ENCODE data around the gene REM2. TPM values are rescaled to one million over a fixed set of nuclear protein-coding genes. Genes with fewer than 3 reads are reported as not detected.
A peak's percentile ranks its signal among the peaks of the same experiment; 100 is the strongest.

REM2 gene
- 1 to 10 TPM in 1 of 4 donors, under 1 TPM in 3; 0.45 to 1.1 (median 0.85) TPM for polyA plus RNA-seq
- long read RNA-seq, donor 1, result 0 reads
- long read RNA-seq, donor 2, result 0 reads
- long read RNA-seq, donor 3, result 0 reads
- long read RNA-seq, donor 4, result 0 reads
- long read RNA-seq, donor 5, result 0 reads
- long read RNA-seq, donor 6, result 0 reads
- long read RNA-seq, donor 7, result 0 reads
- long read RNA-seq, donor 8, result 0 reads
- long read RNA-seq, donor 9, result 0 reads
- long read RNA-seq, donor 10, result 0 reads

- Histone ChIP-seq H3K4me1 (ENCODE audit: control insufficient read depth in 3 of 3, insufficient read depth in 2 of 3, low read depth in 1 of 3, low read length in 2 of 3) (peaks cover 4 to 41% (median 6%) of the 10 kb centered on the region in 3 donors), H3K36me3 (ENCODE audit: control insufficient read depth in 3 of 3, insufficient read depth in 2 of 3, low read depth in 1 of 3, low read length in 3 of 3) (peaks cover under 1 to 12% (median 2%) of the 10 kb centered on the region in 3 donors), H3K27ac (ENCODE audit: low read depth in 1 of 3, low read length in 2 of 3) (no peak within 1 kb of the TSS), H3K4me3 (ENCODE audit: low read depth in 1 of 3, low read length in 3 of 3) (no peak within 1 kb of the TSS), H3K27me3 (ENCODE audit: control insufficient read depth in 3 of 3, insufficient read depth in 3 of 3, low read length in 3 of 3) (no peaks in the 10 kb centered on the region), H3K9me3 (ENCODE audit: control insufficient read depth in 2 of 2, insufficient read depth in 1 of 2, low read depth in 1 of 2, low read length in 1 of 2) (no peaks in the 10 kb centered on the region)
- DNase-seq (peak in 1 of 2 donors; percentile 47), FAIRE-seq (no peak)
- WGBS, 3 donors, result 18 to 43% (median 23%) methylated on average over 14 to 15 of the region's 15 CpGs
These were observed at the start of gene REM2 for GRCh38 chr14:22883173-22883976. TSS of gene REM2 (plus strand) at chr14:22883222. CDS start at chr14:22883288, 66 bp downstream.

DNA sequence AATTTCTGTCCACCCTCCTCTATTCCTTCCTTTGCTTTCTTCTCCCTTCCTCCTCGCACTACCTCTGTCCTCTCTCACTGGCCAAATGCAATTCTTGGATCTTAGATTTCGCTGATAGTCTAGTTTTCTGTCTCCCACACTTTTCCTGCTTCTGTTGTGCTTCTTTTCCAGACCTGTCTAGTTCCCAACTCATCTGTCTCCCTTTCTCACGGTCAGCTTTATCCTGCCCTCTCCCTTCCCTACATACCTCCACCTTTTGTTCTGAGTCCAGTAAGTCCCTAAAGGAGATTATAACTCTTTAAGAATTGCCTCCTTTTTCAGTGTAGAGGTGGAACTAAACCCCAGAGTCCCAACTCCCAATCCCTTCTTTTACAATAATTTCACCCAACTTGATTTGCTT is 47.5 kb upstream of the REM2 start:
- no peak for FAIRE-seq
- no peak overlapping the region for H3K4me3 ChIP-seq (ENCODE audit: low read depth in 1 of 3, low read length in 3 of 3)

DNA sequence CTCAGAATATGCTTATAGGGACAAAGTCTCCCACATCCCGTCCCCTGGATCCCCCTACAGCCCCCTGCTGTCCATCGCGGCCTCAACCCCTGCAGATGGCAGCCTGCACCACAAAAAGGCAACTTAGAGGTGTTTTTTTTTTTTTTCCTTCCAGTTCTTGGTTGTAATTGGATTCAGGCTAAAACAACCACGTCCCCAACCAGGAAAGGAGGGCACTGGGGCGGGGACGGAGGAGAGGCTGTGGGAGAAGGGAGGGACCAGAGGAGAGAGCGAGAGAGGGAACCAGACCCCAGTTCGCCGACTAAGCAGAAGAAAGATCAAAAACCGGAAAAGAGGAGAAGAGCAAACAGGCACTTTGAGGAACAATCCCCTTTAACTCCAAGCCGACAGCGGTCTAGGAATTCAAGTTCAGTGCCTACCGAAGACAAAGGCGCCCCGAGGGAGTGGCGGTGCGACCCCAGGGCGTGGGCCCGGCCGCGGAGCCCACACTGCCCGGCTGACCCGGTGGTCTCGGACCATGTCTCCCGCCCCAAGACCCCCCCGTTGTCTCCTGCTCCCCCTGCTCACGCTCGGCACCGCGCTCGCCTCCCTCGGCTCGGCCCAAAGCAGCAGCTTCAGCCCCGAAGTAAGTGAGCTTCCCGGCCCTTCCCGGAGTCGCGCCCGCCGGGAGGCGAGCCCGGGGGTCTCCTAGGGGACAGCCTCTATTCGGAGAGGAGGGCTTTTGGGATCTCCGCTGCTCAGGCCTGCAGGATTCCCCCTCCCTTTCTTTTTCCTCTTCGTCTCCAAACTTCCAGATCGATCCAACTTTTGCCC is 46.5 kb upstream of the REM2 start, which contains the start of gene MMP14:
MMP14 (plus strand) TSS at position 285 of the 813 bp plus-strand sequence; CDS start at position 518, 233 bp downstream.
- Histone ChIP-seq H3K36me3 (ENCODE audit: control insufficient read depth in 3 of 3, insufficient read depth in 2 of 3, low read depth in 1 of 3, low read length in 3 of 3) (peaks cover 0 to 59% (median 6%) of the 10 kb centered on the region in 3 donors), H3K27me3 (ENCODE audit: control insufficient read depth in 3 of 3, insufficient read depth in 3 of 3, low read length in 3 of 3) (no peaks in the 10 kb centered on the region), H3K27ac (ENCODE audit: low read depth in 1 of 3, low read length in 2 of 3) (peak within 1 kb of the TSS; percentile 87 to 96 (median 95)), H3K4me3 (ENCODE audit: low read depth in 1 of 3, low read length in 3 of 3) (peak within 1 kb of the TSS; percentile 61 to 86 (median 64)), H3K4me1 (ENCODE audit: control insufficient read depth in 3 of 3, insufficient read depth in 2 of 3, low read depth in 1 of 3, low read length in 2 of 3) (peaks cover 2 to 20% (median 4%) of the 10 kb centered on the region in 3 donors), H3K9me3 (ENCODE audit: control insufficient read depth in 2 of 2, insufficient read depth in 1 of 2, low read depth in 1 of 2, low read length in 1 of 2) (no peaks in the 10 kb centered on the region)
- WGBS, 3 donors, result 8 to 15% (median 10%) methylated on average over 36 to 46 of the region's 46 CpGs
- peak; percentile 63 to 86 for DNase-seq
- no peak for FAIRE-seq

More for the DNA sequence above, 47.5 kb upstream of the REM2 start:
- H3K36me3 ChIP-seq (ENCODE audit: control insufficient read depth in 3 of 3, insufficient read depth in 2 of 3, low read depth in 1 of 3, low read length in 3 of 3), result peaks cover 0 to 52% (median 6%) of the 10 kb centered on the region in 3 donors
- H3K9me3 ChIP-seq (ENCODE audit: control insufficient read depth in 2 of 2, insufficient read depth in 1 of 2, low read depth in 1 of 2, low read length in 1 of 2), result no peaks in the 10 kb centered on the region
- 76 to 86% (median 81%) methylated on average over 3 of the region's 3 CpGs for WGBS, 3 donors
- peaks cover 2 to 25% (median 4%) of the 10 kb centered on the region in 3 donors for H3K4me1 ChIP-seq (ENCODE audit: control insufficient read depth in 3 of 3, insufficient read depth in 2 of 3, low read depth in 1 of 3, low read length in 2 of 3)
- H3K27ac ChIP-seq (ENCODE audit: low read depth in 1 of 3, low read length in 2 of 3), result peak overlapping the region in 2 of 3 donors; percentile 87 to 96
- H3K27me3 ChIP-seq (ENCODE audit: control insufficient read depth in 3 of 3, insufficient read depth in 3 of 3, low read length in 3 of 3), result no peaks in the 10 kb centered on the region
- no peak for DNase-seq

- H3K9me3 ChIP-seq (ENCODE audit: control insufficient read depth in 2 of 2, insufficient read depth in 1 of 2, low read depth in 1 of 2, low read length in 1 of 2), result no peaks in the 10 kb centered on the region
- peaks cover 0 to 63% (median 6%) of the 10 kb centered on the region in 3 donors for H3K36me3 ChIP-seq (ENCODE audit: control insufficient read depth in 3 of 3, insufficient read depth in 2 of 3, low read depth in 1 of 3, low read length in 3 of 3)
- no peak for FAIRE-seq
- H3K4me1 ChIP-seq (ENCODE audit: control insufficient read depth in 3 of 3, insufficient read depth in 2 of 3, low read depth in 1 of 3, low read length in 2 of 3), result peaks cover 2 to 20% (median 4%) of the 10 kb centered on the region in 3 donors
- H3K27ac ChIP-seq (ENCODE audit: low read depth in 1 of 3, low read length in 2 of 3), result peak overlapping the region; percentile 87 to 96 (median 95)
- H3K27me3 ChIP-seq (ENCODE audit: control insufficient read depth in 3 of 3, insufficient read depth in 3 of 3, low read length in 3 of 3), result no peaks in the 10 kb centered on the region
- 2 to 5% (median 3%) methylated on average over 55 to 57 of the region's 57 CpGs for WGBS, 3 donors
- peak; percentile 73 to 82 for DNase-seq
- peak overlapping the region; percentile 61 to 86 (median 64) for H3K4me3 ChIP-seq (ENCODE audit: low read depth in 1 of 3, low read length in 3 of 3)
These were observed 45.8 kb upstream of the REM2 start for GRCh38 chr14:22837114-22837749.

GRCh38 chr14:22837750-22838538 is 45.1 kb upstream of the REM2 start:
- Histone ChIP-seq H3K4me3 (ENCODE audit: low read depth in 1 of 3, low read length in 3 of 3) (peak overlapping the region; percentile 61 to 86 (median 64)), H3K4me1 (ENCODE audit: control insufficient read depth in 3 of 3, insufficient read depth in 2 of 3, low read depth in 1 of 3, low read length in 2 of 3) (peaks cover 2 to 20% (median 4%) of the 10 kb centered on the region in 3 donors), H3K36me3 (ENCODE audit: control insufficient read depth in 3 of 3, insufficient read depth in 2 of 3, low read depth in 1 of 3, low read length in 3 of 3) (peaks cover 0 to 70% (median 6%) of the 10 kb centered on the region in 3 donors), H3K27ac (ENCODE audit: low read depth in 1 of 3, low read length in 2 of 3) (peak overlapping the region; percentile 87 to 96 (median 95)), H3K27me3 (ENCODE audit: control insufficient read depth in 3 of 3, insufficient read depth in 3 of 3, low read length in 3 of 3) (no peaks in the 10 kb centered on the region), H3K9me3 (ENCODE audit: control insufficient read depth in 2 of 2, insufficient read depth in 1 of 2, low read depth in 1 of 2, low read length in 1 of 2) (no peaks in the 10 kb centered on the region)
- DNase-seq (peak; percentile 42 to 67), FAIRE-seq (no peak)
- WGBS, 3 donors, result 12 to 26% (median 23%) methylated on average over 22 to 25 of the region's 25 CpGs

DNA sequence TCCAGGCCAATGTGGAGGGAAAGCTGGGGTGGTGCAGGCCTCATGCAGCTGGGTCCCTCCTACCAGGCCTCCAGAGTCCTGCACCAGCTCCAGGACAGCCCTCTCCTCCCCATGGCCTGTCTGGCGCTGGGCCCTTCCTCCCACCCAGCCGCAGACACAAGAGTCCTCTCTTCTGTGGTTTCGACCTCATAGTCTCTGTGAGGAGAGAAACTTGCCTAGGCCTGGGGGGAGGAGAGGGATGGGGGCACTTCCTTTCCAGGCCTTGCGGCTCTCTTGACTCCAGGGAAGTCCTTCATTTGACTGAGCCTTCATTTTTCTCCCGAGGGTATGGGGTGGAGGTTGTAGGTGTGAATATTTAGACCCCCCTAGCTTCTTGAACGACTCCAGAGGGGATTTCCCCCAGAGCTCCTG is 44.4 kb upstream of the REM2 start:
- Histone ChIP-seq H3K9me3 (ENCODE audit: control insufficient read depth in 2 of 2, insufficient read depth in 1 of 2, low read depth in 1 of 2, low read length in 1 of 2) (no peaks in the 10 kb centered on the region), H3K27ac (ENCODE audit: low read depth in 1 of 3, low read length in 2 of 3) (peak overlapping the region; percentile 49 to 95 (median 87)), H3K36me3 (ENCODE audit: control insufficient read depth in 3 of 3, insufficient read depth in 2 of 3, low read depth in 1 of 3, low read length in 3 of 3) (peaks cover 2 to 72% (median 10%) of the 10 kb centered on the region in 3 donors), H3K4me3 (ENCODE audit: low read depth in 1 of 3, low read length in 3 of 3) (peak overlapping the region; percentile 61 to 86 (median 64)), H3K27me3 (ENCODE audit: control insufficient read depth in 3 of 3, insufficient read depth in 3 of 3, low read length in 3 of 3) (no peaks in the 10 kb centered on the region), H3K4me1 (ENCODE audit: control insufficient read depth in 3 of 3, insufficient read depth in 2 of 3, low read depth in 1 of 3, low read length in 2 of 3) (peaks cover 2 to 20% (median 4%) of the 10 kb centered on the region in 3 donors)
- WGBS, 3 donors, result 40 to 69% (median 61%) methylated on average over 5 to 6 of the region's 6 CpGs
- DNase-seq (peak in 1 of 2 donors; percentile 45), FAIRE-seq (no peak)

GRCh38 chr14:22839159-22839779 is 43.8 kb upstream of the REM2 start:
- H3K27ac ChIP-seq (ENCODE audit: low read depth in 1 of 3, low read length in 2 of 3), result peak overlapping the region in 2 of 3 donors; percentile 87 to 95
- peaks cover 2 to 72% (median 7%) of the 10 kb centered on the region in 3 donors for H3K36me3 ChIP-seq (ENCODE audit: control insufficient read depth in 3 of 3, insufficient read depth in 2 of 3, low read depth in 1 of 3, low read length in 3 of 3)
- FAIRE-seq (no peak), DNase-seq (peak in 1 of 2 donors; percentile 27)
- peak overlapping the region in 2 of 3 donors; percentile 61 to 86 for H3K4me3 ChIP-seq (ENCODE audit: low read depth in 1 of 3, low read length in 3 of 3)
- H3K4me1 ChIP-seq (ENCODE audit: control insufficient read depth in 3 of 3, insufficient read depth in 2 of 3, low read depth in 1 of 3, low read length in 2 of 3), result peaks cover 2 to 20% (median 4%) of the 10 kb centered on the region in 3 donors
- WGBS, 3 donors, result 56 to 59% (median 56%) methylated on average over 6 of the region's 6 CpGs
- H3K27me3 ChIP-seq (ENCODE audit: control insufficient read depth in 3 of 3, insufficient read depth in 3 of 3, low read length in 3 of 3), result no peaks in the 10 kb centered on the region
- H3K9me3 ChIP-seq (ENCODE audit: control insufficient read depth in 2 of 2, insufficient read depth in 1 of 2, low read depth in 1 of 2, low read length in 1 of 2), result no peaks in the 10 kb centered on the region
